ENCODE measurements around the gene HPSE2. TPM values are rescaled to one million over a fixed set of nuclear protein-coding genes. Genes with fewer than 3 reads are reported as not detected.
"Not testable (repeated sequence)": the region's sequence is repeated elsewhere in the genome, so short reads cannot be mapped to it uniquely, and the experiment has no call there.

Gene HPSE2
- total RNA-seq, 1 donor from 2014 or later, result not detected

DNA sequence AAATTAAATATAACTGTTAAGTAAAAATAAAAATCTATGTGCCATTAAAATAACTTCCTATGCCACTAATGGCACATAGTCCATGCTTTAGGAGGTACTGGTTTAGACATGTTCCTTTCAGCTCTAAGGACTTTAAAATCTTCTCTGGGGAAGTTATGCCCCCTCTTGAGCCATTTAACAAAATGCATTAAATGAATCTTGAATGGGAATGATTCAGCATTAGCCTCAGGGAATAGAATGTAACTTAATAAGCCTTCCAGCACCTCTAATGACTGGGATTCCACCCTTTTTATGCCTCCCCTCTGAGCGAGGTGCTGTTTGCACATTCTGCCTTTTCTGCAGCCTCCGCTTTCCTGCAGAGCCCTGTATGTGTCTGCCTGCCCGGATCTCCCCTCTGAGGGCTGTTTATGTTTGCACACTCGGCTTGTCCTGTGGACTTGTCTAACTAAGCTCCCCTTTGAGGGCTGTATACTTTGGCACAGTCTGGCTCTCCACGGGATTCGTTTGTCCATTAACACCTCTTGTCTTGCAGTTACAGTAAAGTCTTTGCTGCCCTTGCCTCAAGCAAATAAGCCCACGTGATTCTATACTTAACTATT lies 680.5 kb downstream of the HPSE2 start:
- TF ChIP-seq, protein P1, sequence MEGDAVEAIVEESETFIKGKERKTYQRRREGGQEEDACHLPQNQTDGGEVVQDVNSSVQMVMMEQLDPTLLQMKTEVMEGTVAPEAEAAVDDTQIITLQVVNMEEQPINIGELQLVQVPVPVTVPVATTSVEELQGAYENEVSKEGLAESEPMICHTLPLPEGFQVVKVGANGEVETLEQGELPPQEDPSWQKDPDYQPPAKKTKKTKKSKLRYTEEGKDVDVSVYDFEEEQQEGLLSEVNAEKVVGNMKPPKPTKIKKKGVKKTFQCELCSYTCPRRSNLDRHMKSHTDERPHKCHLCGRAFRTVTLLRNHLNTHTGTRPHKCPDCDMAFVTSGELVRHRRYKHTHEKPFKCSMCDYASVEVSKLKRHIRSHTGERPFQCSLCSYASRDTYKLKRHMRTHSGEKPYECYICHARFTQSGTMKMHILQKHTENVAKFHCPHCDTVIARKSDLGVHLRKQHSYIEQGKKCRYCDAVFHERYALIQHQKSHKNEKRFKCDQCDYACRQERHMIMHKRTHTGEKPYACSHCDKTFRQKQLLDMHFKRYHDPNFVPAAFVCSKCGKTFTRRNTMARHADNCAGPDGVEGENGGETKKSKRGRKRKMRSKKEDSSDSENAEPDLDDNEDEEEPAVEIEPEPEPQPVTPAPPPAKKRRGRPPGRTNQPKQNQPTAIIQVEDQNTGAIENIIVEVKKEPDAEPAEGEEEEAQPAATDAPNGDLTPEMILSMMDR (IDR thresholded peaks at IDR 0.05; ENCODE audit: insufficient read depth, low read length, poor library complexity, severe bottlenecking), result no peak
- H3K27me3 ChIP-seq (ENCODE audit: control insufficient read depth, insufficient read depth, low read length), result no peaks in the 10 kb centered on the region
- DNase-seq (ENCODE audit: low read depth), result no peak

DNA sequence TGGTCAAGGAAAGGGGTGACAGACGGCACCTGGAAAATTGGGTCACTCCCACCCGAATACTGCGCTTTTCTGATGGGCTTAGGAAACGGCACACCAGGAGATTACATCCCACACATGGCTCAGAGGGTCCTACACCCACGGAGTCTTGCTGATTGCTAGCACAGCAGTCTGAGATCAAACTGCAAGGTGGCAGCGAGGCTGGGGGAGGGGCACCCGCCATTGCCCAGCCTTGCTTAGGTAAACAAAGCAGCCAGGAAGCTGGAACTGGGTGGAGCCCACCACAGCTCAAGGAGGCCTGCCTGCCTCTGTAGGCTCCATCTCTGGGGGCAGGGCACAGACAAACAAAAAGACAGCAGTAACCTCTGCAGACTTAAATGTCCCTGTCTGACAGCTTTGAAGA lies 694.1 kb downstream of the HPSE2 start:
- not testable (repeated sequence) for H3K4me3 ChIP-seq (ENCODE audit: low read depth, low read length); H3K27me3 ChIP-seq (ENCODE audit: control insufficient read depth, insufficient read depth, low read length); DNase-seq (ENCODE audit: low read depth); H3K36me3 ChIP-seq (ENCODE audit: control insufficient read depth, insufficient read depth, low read length)

More for the DNA sequence above, 680.5 kb downstream of the HPSE2 start:
- H3K36me3 ChIP-seq (ENCODE audit: control insufficient read depth, insufficient read depth, low read length), result no peaks in the 10 kb centered on the region
- no peak overlapping the region for H3K4me3 ChIP-seq (ENCODE audit: low read depth, low read length)

DNA sequence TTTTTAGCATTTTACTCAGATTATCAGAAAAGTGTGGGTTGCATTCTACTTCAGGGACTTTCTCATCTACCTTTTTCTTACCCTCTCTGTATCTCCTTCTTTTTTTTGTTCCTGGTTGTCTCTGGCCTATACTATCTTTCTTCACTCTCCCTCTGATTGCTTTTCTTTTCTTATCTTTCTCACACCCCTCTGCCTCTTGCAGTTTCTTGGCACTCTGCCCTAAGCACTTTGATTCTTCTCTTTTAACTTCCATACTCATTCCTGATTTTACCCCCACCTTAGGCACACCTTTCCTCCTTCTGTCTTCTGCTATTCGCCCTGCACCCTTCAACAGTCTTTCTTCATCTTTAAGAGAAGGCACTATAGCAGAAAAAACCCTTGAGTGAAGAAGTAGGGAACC lies 696.1 kb downstream of the HPSE2 start:
- Histone ChIP-seq H3K27me3 (ENCODE audit: control insufficient read depth, insufficient read depth, low read length) (no peaks in the 10 kb centered on the region), H3K36me3 (ENCODE audit: control insufficient read depth, insufficient read depth, low read length) (no peaks in the 10 kb centered on the region), H3K4me3 (ENCODE audit: low read depth, low read length) (no peak overlapping the region)
- no peak for DNase-seq (ENCODE audit: low read depth)
- TF ChIP-seq, protein P1 (IDR thresholded peaks at IDR 0.05; ENCODE audit: insufficient read depth, low read length, poor library complexity, severe bottlenecking), result no peak

DNA sequence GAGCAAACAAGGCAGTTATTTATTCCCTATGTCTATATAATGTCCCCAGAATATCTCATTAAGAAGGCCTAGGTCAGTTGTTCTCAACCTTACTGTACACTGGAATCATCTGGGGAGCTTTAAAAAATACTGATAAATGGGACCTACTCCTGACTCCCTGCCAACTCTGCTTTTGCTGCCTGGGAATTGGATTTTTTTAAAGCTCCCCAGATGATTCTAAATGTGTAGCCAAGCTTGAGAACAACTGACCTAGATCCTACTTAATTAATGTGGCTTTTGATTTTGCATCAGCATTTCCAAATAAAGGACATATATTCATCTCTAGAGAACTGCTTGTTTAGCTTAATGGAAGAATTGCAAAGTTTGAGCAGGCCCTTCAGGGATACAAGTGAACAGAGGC lies 697.2 kb downstream of the HPSE2 start:
- Histone ChIP-seq H3K4me3 (ENCODE audit: low read depth, low read length) (no peak overlapping the region), H3K27me3 (ENCODE audit: control insufficient read depth, insufficient read depth, low read length) (no peaks in the 10 kb centered on the region), H3K36me3 (ENCODE audit: control insufficient read depth, insufficient read depth, low read length) (no peaks in the 10 kb centered on the region)
- TF ChIP-seq, protein P1 (IDR thresholded peaks at IDR 0.05; ENCODE audit: insufficient read depth, low read length, poor library complexity, severe bottlenecking), result no peak
- no peak for DNase-seq (ENCODE audit: low read depth)

DNA sequence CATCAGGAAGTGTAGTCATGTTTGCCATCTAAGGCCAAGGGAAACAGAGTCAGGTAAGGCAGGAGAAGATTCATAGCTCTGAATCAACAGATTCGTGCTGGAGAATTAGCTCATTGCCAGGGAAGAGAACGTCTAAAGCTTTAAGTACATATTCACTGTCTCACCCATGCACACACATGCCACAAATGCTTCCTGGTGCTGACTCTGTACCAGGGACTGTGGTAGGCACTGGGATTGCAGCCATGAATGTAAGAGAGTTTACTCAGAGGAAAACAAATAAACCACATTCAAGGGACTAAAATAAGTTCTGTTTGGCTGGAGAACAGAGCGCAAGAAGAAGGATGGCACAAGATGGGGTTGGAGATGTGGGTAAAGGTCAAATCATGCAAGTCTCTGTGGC lies 699.1 kb downstream of the HPSE2 start:
- no peak for DNase-seq (ENCODE audit: low read depth)
- Histone ChIP-seq H3K4me3 (ENCODE audit: low read depth, low read length) (no peak overlapping the region), H3K36me3 (ENCODE audit: control insufficient read depth, insufficient read depth, low read length) (no peaks in the 10 kb centered on the region), H3K27me3 (ENCODE audit: control insufficient read depth, insufficient read depth, low read length) (no peaks in the 10 kb centered on the region)
- TF ChIP-seq, protein P1 (IDR thresholded peaks at IDR 0.05; ENCODE audit: insufficient read depth, low read length, poor library complexity, severe bottlenecking), result no peak

DNA sequence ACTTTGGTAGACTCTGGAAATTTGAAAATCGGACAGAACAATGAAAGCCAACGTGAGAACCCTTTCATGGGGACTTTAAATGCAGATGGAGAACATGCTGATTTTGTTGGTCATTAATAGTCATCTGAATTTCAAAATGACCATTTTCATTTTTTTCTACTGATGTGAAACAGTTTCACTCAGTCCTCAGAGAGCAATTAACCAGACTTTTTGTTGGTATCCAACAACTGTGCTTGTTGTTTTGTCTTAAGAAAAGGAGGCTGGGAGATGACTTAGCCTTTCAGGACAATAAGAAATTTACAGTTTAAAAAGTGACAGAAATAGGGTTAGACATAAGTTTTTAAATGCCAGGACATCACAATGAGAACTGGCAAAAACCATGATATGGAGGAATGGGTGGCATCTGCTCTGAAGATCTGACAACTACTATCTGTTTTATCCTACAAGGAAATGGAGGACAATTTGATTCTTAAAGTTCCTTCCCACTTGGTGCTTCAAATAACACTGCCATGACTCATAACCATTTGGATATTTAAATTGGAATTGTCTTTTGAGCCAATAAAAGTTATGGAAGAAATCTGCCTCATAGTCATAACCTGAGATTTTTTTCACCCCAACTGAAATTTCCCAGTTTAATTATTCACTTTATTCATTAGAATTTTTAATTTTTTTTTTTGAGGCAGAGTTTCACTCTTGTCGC lies 701.8 kb downstream of the HPSE2 start:
- Histone ChIP-seq H3K4me3 (ENCODE audit: low read depth, low read length) (no peak overlapping the region), H3K27me3 (ENCODE audit: control insufficient read depth, insufficient read depth, low read length) (no peaks in the 10 kb centered on the region), H3K36me3 (ENCODE audit: control insufficient read depth, insufficient read depth, low read length) (no peaks in the 10 kb centered on the region)
- no peak for DNase-seq (ENCODE audit: low read depth)
- TF ChIP-seq, protein P1 (IDR thresholded peaks at IDR 0.05; ENCODE audit: insufficient read depth, low read length, poor library complexity, severe bottlenecking), result no peak
